SK-N-SH (cell line): ENCODE results near the gene PRSS58. TPM values are rescaled to one million over a fixed set of nuclear protein-coding genes. Genes with fewer than 3 reads are reported as not detected.

ENCODE experiments used
- CTCF ChIA-PET: fragments of 300-600, 350-600 bp; formaldehyde crosslinking; extraction: SDS; loops from one replicate; lab custom pipeline; 2021; lab: Yijun Ruan, JAX
- POLR2A ChIA-PET: fragments of 350-600 bp; sonication (Branson Sonifier 250); formaldehyde crosslinking; extraction: SDS; loops from one replicate; lab custom pipeline; 2020; ENCODE audit warnings: antibody characterized with exemption, inconsistent platforms; lab: Yijun Ruan, JAX
- DNase-seq: peaks from one replicate; pipeline ENCODE4 v3.0.0; 2012
- H2AFZ ChIP-seq: fragments of 200-600 bp; sonication (generic); 2 replicates; pipeline ENCODE4 v1.8.1; 2016; ENCODE audit warnings: antibody characterized with exemption, mild to moderate bottlenecking, low read depth
- H3F3A ChIP-seq: fragments of 200-600 bp; sonication (generic); replicated peaks from 2 replicates; pipeline ENCODE3; 2016; ENCODE audit warnings: antibody characterized with exemption, mild to moderate bottlenecking; ENCODE audit not compliant: insufficient read depth
- H3K27ac ChIP-seq, 2 experiments: fragments of 200-500 bp in 1 of 2; fragments of 200-600 bp in 1 of 2; sonication (Bioruptor generic) in 1 of 2; sonication (generic), shearing (Covaris generic) in 1 of 2; 2 replicates each; pipeline versions ENCODE4 v1.5.1 to v1.6.1; 2014 to 2016; ENCODE audit warnings: low read depth in 2 of 2, inconsistent platforms in 1 of 2, low read length in 1 of 2, mild to moderate bottlenecking in 1 of 2, mixed read lengths in 1 of 2
- H3K27me3 ChIP-seq: fragments of 200-600 bp; sonication (generic), shearing (Covaris generic); 2 replicates; pipeline ENCODE4 v1.6.1; 2016; ENCODE audit warnings: mixed run types; ENCODE audit not compliant: insufficient read depth
- H3K36me3 ChIP-seq, 2 experiments: fragments of 200-500 bp in 1 of 2; fragments of 200-600 bp in 1 of 2; sonication (Bioruptor generic) in 1 of 2; sonication (generic) in 1 of 2; replicated peaks in 1 of 2; 2 replicates each; pipeline versions ENCODE3 to v1.5.1; 2014 to 2016; ENCODE audit warnings: low read length in 1 of 2, mild to moderate bottlenecking in 1 of 2; ENCODE audit not compliant: insufficient read depth in 2 of 2, control insufficient read depth in 1 of 2
- H3K4me1 ChIP-seq, 2 experiments: fragments of 200-500 bp in 1 of 2; fragments of 200-600 bp in 1 of 2; sonication (Bioruptor generic) in 1 of 2; sonication (generic), shearing (Covaris generic) in 1 of 2; 2 replicates each; pipeline versions ENCODE4 v1.5.1 to v1.6.1; 2014 to 2016; ENCODE audit warnings: low read depth in 1 of 2, low read length in 1 of 2, mixed run types in 1 of 2; ENCODE audit not compliant: insufficient read depth in 2 of 2, control insufficient read depth in 1 of 2
- H3K4me2 ChIP-seq: fragments of 200-600 bp; sonication (generic), shearing (Covaris generic); 2 replicates; pipeline ENCODE4 v1.6.1; 2017; ENCODE audit warnings: mixed run types
- H3K4me3 ChIP-seq, 2 experiments: fragments of 200-500 bp in 1 of 2; fragments of 200-600 bp in 1 of 2; sonication (Bioruptor generic) in 1 of 2; sonication (generic), shearing (Covaris generic) in 1 of 2; 2 replicates each; pipeline versions ENCODE4 v1.5.1 to v1.8.1; 2014 to 2016; ENCODE audit warnings: low read depth in 2 of 2, inconsistent platforms in 1 of 2, low read length in 1 of 2, mild to moderate bottlenecking in 1 of 2, mixed read lengths in 1 of 2, moderate library complexity in 1 of 2
- H3K79me2 ChIP-seq: fragments of 200-600 bp; sonication (generic); 2 replicates; pipeline ENCODE4 v1.8.1; 2017; ENCODE audit warnings: mild to moderate bottlenecking; ENCODE audit not compliant: insufficient read depth
- H3K9ac ChIP-seq: fragments of 200-600 bp; sonication (generic); 2 replicates; pipeline ENCODE4 v1.6.1; 2017; ENCODE audit warnings: mixed run types
- H3K9me2 ChIP-seq: fragments of 200-600 bp; sonication (generic); 2 replicates; pipeline ENCODE4 v1.6.1; 2017; ENCODE audit warnings: mixed run types
- H3K9me3 ChIP-seq: fragments of 200-600 bp; sonication (generic); 2 replicates; pipeline ENCODE4 v1.6.1; 2017; ENCODE audit warnings: mixed run types, mild to moderate bottlenecking, moderate library complexity
- H4K20me1 ChIP-seq: fragments of 200-600 bp; sonication (generic); 2 replicates; pipeline ENCODE4 v1.6.1; 2017; ENCODE audit warnings: mild to moderate bottlenecking, mixed run types; ENCODE audit not compliant: insufficient read depth
- CTCF ChIP-seq: fragments of 200-600 bp; sonication (generic); IDR thresholded peaks from 2 replicates; pipeline ENCODE4 v1.6.1; 2017; ENCODE audit warnings: antibody characterized with exemption, mild to moderate bottlenecking, moderate library complexity
- EZH2phosphoT487 ChIP-seq: fragments of 200-600 bp; sonication (generic); IDR thresholded peaks from 2 replicates; pipeline ENCODE4 v1.6.1; 2017; ENCODE audit warnings: low read depth, mixed run types, mild to moderate bottlenecking, antibody characterized with exemption, moderate library complexity, borderline replicate concordance
- FOSL2 ChIP-seq: IDR thresholded peaks from 2 replicates; pipeline ENCODE4 v1.4.0; 2012; ENCODE audit warnings: low read depth, mild to moderate bottlenecking, moderate library complexity, borderline replicate concordance
- GATA2 ChIP-seq: sonication (generic); formaldehyde crosslinking; IDR thresholded peaks from 2 replicates; pipeline ENCODE4 v1.5.0; 2020; ENCODE audit warnings: mild to moderate bottlenecking, missing genetic modification reagents
- JUND ChIP-seq: IDR thresholded peaks from 2 replicates; pipeline ENCODE4 v1.4.0; 2012
- NRF1 ChIP-seq: IDR thresholded peaks from 2 replicates; pipeline ENCODE4 v1.6.1; 2012; ENCODE audit warnings: low read depth, mild to moderate bottlenecking, low read length
- POLR2AphosphoS5 ChIP-seq: IDR thresholded peaks from 2 replicates; pipeline ENCODE4 v1.6.1; 2012; ENCODE audit warnings: low read depth, low read length
- RCOR1 ChIP-seq: fragments of 150-350 bp; IDR thresholded peaks from 2 replicates; pipeline ENCODE4 v1.6.1; 2017; ENCODE audit warnings: antibody characterized with exemption, low read length
- SIN3A ChIP-seq: IDR thresholded peaks from 2 replicates; pipeline ENCODE4 v1.6.1; 2012; ENCODE audit warnings: low read depth, mild to moderate bottlenecking, low read length, moderate library complexity, borderline replicate concordance
- SMC3 ChIP-seq: IDR thresholded peaks from 2 replicates; pipeline ENCODE4 v1.6.1; 2012; ENCODE audit warnings: low read depth, low read length, improper control_type of control experiment
- TCF12 ChIP-seq: IDR thresholded peaks from 2 replicates; pipeline ENCODE4 v1.4.0; 2012
- USF2 ChIP-seq: fragments of 150-350 bp; IDR thresholded peaks from 2 replicates; pipeline ENCODE4 v1.6.1; 2017; ENCODE audit warnings: antibody characterized with exemption, low read length, low read depth, borderline replicate concordance
- WGBS: methylation state at CpG from one replicate; pipeline ENCODE4 v1.1.6; 2017; ENCODE audit warnings: low lambda C conversion rate; 5-methylcytosine and 5-hydroxymethylcytosine counted together
- polyA plus RNA-seq, 3 experiments: library from polyadenylated mRNA; depleted of rRNA; stranded (reverse); fragments of >200 nt; gene quantifications; 2 replicates each; pipeline ENCODE4 v1.2.3, GENCODE V29; 2012
- TF ChIP-seq, protein P1 (sequence below): fragments of 150-350 bp; IDR thresholded peaks from 2 replicates; pipeline ENCODE4 v1.6.1; 2016; ENCODE audit warnings: mild to moderate bottlenecking, low read depth, low read length
- TF ChIP-seq, protein P2 (sequence below): IDR thresholded peaks from 2 replicates; pipeline ENCODE4 v1.4.0; 2012; ENCODE audit warnings: low read depth, borderline replicate concordance
- TF ChIP-seq, protein P3 (sequence below): IDR thresholded peaks from 2 replicates; pipeline ENCODE4 v1.4.0; 2012; ENCODE audit warnings: low read depth
- TF ChIP-seq, protein P4 (sequence below): IDR thresholded peaks from 2 replicates; pipeline ENCODE4 v1.4.0; 2012; ENCODE audit warnings: low read depth, borderline replicate concordance

The PRSS58 gene
- polyA plus RNA-seq, 1 of the 3 experiments (the other 2 are of a cell fraction) = not detected

DNA sequence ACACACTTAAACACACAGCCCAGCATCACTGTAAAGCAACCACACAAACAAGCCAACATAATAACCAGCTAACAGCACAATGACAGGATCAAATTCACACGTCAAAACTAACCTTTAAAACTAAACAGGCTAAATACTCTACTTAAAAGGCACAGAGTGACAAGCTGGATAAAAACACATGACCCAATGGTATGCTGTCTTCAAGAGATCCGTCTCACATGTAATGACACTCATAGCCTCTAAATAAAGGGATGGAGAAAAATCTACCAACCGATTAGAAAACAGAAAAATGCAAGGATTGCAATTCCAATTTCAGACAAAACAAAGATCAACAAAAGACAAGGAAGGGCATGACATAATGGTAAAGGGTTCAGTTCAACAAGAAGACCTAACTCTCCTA, 17.2 kb upstream of the PRSS58 start:
- H3K79me2 ChIP-seq = no peaks in the 10 kb centered on the region
- H3K27me3 ChIP-seq = peaks cover 10% of the 10 kb centered on the region; the same call in 1 of the 2 replicates
- H3K9me2 ChIP-seq = no peaks in the 10 kb centered on the region
- DNase-seq = no peak
- no peaks in the 10 kb centered on the region for H3K4me1 ChIP-seq
- H3K4me3 ChIP-seq = no peak overlapping the region
- TF ChIP-seq NRF1 = no peak
- no peak for TF ChIP-seq FOSL2
- TF ChIP-seq, protein P1, sequence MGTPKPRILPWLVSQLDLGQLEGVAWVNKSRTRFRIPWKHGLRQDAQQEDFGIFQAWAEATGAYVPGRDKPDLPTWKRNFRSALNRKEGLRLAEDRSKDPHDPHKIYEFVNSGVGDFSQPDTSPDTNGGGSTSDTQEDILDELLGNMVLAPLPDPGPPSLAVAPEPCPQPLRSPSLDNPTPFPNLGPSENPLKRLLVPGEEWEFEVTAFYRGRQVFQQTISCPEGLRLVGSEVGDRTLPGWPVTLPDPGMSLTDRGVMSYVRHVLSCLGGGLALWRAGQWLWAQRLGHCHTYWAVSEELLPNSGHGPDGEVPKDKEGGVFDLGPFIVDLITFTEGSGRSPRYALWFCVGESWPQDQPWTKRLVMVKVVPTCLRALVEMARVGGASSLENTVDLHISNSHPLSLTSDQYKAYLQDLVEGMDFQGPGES = no peak
- TF ChIP-seq TCF12 = no peak
- no peak for TF ChIP-seq CTCF
- no peaks in the 10 kb centered on the region for H3K36me3 ChIP-seq
- no peak overlapping the region for H3K9ac ChIP-seq
- H3K4me2 ChIP-seq = no peak overlapping the region
- no peaks in the 10 kb centered on the region for H3F3A ChIP-seq
- 2% methylated on average over 3 of the region's 3 CpGs for WGBS
- H4K20me1 ChIP-seq = no peaks in the 10 kb centered on the region
- no peak overlapping the region for H3K27ac ChIP-seq
- ChIA-PET POLR2A (no interaction called here), CTCF (no interaction called here)
- H3K9me3 ChIP-seq = 0 out of 2 replicates have a peak, but pooled peaks cover 12% of the 10 kb centered on the region
- H2AFZ ChIP-seq = no peak overlapping the region

DNA sequence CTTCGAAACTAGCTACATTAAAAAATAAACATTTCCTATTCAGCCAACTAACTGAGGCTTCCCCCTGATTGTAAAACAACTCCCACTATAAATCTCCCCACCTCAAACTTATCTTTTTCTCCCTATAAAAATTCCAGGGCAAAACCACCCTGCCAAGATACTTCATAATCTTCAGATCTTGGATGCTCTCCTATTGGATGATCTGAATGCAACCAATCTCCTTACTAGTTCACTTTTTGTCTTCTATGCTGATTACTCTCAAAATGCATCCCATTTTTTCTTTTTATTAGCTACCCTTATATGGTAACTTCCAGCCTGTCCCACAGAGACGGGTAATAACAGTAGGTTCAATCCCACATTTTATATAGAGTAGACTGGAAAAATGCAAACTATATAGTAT, 15.0 kb upstream of the PRSS58 start:
- no peaks in the 10 kb centered on the region for H3K9me2 ChIP-seq
- H3K4me3 ChIP-seq = no peak overlapping the region
- no peak for DNase-seq
- H4K20me1 ChIP-seq = no peaks in the 10 kb centered on the region
- peaks cover 18% of the 10 kb centered on the region; the same call in 1 of the 2 replicates for H3K27me3 ChIP-seq
- H3K9me3 ChIP-seq = 0 out of 2 replicates have a peak, but pooled peaks cover 12% of the 10 kb centered on the region
- WGBS = 7% methylated on average over 2 of the region's 2 CpGs
- no peaks in the 10 kb centered on the region for H3F3A ChIP-seq
- POLR2A ChIA-PET = no interaction called here
- no peak overlapping the region for H3K4me2 ChIP-seq
- no peak overlapping the region for H3K27ac ChIP-seq
- CTCF ChIA-PET = interaction anchor here (0.6 to 1.6 kb wide), 3 partner anchors 11 to 30 kb away, joined by 3 to 5 read pairs (median 3); no protein-coding TSS in a partner anchor
- no peaks in the 10 kb centered on the region for H3K79me2 ChIP-seq
- no peaks in the 10 kb centered on the region for H3K36me3 ChIP-seq
- no peak overlapping the region for H2AFZ ChIP-seq
- no peak overlapping the region for H3K9ac ChIP-seq
- H3K4me1 ChIP-seq = no peaks in the 10 kb centered on the region
- TF ChIP-seq POLR2AphosphoS5 = no peak
- TF ChIP-seq NRF1 = no peak
- TF ChIP-seq GATA2 (CRISPR knock-in tag) = no peak
- TF ChIP-seq, protein P2, sequence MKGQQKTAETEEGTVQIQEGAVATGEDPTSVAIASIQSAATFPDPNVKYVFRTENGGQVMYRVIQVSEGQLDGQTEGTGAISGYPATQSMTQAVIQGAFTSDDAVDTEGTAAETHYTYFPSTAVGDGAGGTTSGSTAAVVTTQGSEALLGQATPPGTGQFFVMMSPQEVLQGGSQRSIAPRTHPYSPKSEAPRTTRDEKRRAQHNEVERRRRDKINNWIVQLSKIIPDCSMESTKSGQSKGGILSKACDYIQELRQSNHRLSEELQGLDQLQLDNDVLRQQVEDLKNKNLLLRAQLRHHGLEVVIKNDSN = no peak
- TF ChIP-seq, protein P3, sequence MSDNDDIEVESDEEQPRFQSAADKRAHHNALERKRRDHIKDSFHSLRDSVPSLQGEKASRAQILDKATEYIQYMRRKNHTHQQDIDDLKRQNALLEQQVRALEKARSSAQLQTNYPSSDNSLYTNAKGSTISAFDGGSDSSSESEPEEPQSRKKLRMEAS = no peak
- no peak for TF ChIP-seq SIN3A
- TF ChIP-seq, protein P4, sequence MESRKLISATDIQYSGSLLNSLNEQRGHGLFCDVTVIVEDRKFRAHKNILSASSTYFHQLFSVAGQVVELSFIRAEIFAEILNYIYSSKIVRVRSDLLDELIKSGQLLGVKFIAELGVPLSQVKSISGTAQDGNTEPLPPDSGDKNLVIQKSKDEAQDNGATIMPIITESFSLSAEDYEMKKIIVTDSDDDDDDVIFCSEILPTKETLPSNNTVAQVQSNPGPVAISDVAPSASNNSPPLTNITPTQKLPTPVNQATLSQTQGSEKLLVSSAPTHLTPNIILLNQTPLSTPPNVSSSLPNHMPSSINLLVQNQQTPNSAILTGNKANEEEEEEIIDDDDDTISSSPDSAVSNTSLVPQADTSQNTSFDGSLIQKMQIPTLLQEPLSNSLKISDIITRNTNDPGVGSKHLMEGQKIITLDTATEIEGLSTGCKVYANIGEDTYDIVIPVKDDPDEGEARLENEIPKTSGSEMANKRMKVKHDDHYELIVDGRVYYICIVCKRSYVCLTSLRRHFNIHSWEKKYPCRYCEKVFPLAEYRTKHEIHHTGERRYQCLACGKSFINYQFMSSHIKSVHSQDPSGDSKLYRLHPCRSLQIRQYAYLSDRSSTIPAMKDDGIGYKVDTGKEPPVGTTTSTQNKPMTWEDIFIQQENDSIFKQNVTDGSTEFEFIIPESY = no peak
- TF ChIP-seq RCOR1 = no peak
- TF ChIP-seq JUND = no peak
- TF ChIP-seq USF2 = no peak
- no peak for TF ChIP-seq EZH2phosphoT487
- TF ChIP-seq CTCF = no peak
- TF ChIP-seq SMC3 = no peak
